Transverse colon (tissue), 4 donors: ENCODE data around the gene GPLD1.
"Not testable (repeated sequence)": the region's sequence is repeated elsewhere in the genome, so short reads cannot be mapped to it uniquely, and the experiment has no call there.

Experiments
- EP300 ChIP-seq: sonication (generic); formaldehyde crosslinking; IDR thresholded peaks from one replicate; pipeline ENCODE4 v1.6.1; 2017; ENCODE audit warnings: antibody characterized with exemption, low read depth
- POLR2A ChIP-seq: fragments of 450-650 bp; IDR thresholded peaks from one replicate; pipeline ENCODE4 v1.6.1; 2016; ENCODE audit warnings: antibody characterized with exemption, mild to moderate bottlenecking, moderate library complexity
- POLR2AphosphoS5 ChIP-seq, 3 donors: sonication (generic); formaldehyde crosslinking; IDR thresholded peaks; one replicate each; pipeline ENCODE4 v1.6.1; 2016; ENCODE audit warnings: antibody characterized with exemption in 3 of 3
- TF ChIP-seq, protein P1 (sequence below), 5 experiments: fragments of 200-600 bp in 3 of 5; fragments of 450-650 bp in 2 of 5; sonication (generic) in 3 of 5; IDR thresholded peaks; 1 replicate in 2 of 5; 2 replicates in 3 of 5; pipeline ENCODE4 v1.5.1; 2016 to 2017; ENCODE audit warnings: antibody characterized with exemption in 5 of 5, inconsistent platforms in 3 of 5, mild to moderate bottlenecking in 2 of 5, moderate library complexity in 1 of 5

DNA sequence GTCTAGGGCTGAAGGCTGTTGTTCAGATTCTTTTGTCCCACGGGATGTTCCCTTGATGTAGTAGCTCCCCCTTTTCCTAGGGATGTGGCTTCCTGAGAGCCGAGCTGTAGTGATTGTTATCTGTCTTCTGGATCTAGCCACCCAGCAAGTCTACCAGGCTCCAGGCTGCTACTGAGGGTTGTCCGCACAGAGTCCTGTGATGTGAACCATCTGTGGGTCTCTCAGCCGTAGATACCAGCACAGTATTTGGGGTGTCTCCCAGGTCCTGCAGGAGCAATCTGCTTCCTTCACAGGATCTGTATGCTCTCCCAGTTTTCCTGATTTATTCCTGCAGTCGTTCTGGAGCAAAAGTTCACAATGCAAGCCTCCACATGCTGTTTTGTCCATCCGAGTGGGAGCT lies 22.6 kb upstream of the GPLD1 start:
- not testable (repeated sequence) for TF ChIP-seq POLR2A; EP300; POLR2AphosphoS5 (IDR thresholded peaks at IDR 0.05)
- TF ChIP-seq, protein P1, sequence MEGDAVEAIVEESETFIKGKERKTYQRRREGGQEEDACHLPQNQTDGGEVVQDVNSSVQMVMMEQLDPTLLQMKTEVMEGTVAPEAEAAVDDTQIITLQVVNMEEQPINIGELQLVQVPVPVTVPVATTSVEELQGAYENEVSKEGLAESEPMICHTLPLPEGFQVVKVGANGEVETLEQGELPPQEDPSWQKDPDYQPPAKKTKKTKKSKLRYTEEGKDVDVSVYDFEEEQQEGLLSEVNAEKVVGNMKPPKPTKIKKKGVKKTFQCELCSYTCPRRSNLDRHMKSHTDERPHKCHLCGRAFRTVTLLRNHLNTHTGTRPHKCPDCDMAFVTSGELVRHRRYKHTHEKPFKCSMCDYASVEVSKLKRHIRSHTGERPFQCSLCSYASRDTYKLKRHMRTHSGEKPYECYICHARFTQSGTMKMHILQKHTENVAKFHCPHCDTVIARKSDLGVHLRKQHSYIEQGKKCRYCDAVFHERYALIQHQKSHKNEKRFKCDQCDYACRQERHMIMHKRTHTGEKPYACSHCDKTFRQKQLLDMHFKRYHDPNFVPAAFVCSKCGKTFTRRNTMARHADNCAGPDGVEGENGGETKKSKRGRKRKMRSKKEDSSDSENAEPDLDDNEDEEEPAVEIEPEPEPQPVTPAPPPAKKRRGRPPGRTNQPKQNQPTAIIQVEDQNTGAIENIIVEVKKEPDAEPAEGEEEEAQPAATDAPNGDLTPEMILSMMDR (IDR thresholded peaks at IDR 0.05), result not testable (repeated sequence)
